ENCODE measurements around the gene TRIM17.

TRIM17 gene

DNA sequence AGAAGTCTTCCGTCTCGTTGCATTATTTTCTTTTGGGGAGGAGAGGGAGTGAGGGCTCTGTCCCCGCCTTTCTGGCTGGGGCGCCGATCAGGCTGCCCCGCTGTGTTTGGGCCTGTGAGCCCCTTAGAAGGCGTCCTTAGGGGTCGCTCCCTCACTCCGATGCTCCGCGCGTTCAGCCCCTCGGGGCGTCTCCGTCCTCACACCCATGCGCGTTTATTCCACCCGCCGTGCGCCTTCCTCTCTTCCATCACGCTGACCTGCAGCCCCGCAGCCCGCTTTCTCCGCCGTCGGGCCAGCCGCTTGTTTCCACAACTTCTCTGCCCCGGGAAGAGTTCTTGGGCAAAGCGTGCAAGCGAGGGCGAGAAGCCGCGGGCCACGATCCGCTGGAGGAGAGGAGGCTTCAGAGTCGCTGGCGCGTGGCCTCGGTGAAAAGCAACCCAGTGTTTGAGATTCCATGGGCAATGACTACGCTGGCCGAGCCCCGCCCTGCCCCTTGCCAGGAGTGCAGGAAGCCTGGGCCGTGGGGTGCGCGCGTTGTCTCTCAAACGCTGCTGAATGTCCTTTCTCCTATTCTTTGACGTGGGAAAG is 37.7 kb downstream of the TRIM17 start:
- DNase-seq (ENCODE audit: low read depth), result no peak
- no peak overlapping the region for H3K4me3 ChIP-seq (ENCODE audit: low read depth, low read length)

DNA sequence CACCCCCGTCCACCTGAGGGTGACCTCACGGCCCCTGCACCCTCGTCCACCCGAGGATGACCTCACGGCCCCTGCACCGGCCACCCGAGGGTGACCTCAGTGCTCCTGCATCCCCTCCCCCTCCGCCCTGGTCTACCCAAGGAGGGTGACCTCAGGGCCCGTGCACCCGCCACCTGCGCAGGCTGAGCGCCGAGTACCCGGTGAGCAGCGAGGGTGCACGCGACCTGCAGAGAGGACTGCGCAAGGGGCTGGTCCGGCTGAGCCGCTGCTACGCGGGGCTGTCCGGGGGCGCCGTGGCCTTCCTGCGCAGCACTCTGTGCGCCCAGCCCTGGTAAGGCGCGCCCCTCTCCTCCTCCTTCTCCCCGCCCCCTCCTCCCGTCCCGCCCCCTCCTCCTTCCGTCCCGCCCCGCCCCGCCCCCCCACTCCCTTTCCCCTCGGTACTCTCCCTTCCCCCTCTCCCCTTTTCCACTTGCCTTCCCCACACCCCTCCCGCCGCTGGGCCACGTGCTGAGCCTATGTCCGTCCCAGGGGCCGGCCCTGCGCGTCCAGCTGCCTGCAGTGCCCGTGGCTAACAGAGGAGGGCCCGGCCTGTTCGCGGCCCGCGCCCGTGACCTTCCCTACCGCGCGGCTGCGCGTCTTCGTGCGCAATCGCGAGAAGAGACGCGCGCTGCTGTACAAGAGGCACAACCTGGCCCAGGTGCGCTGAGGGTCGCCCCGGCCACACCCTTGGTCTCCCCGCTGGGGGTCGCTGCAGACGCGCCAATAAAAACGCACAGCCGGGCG is 38.4 kb downstream of the TRIM17 start:
- H3K4me3 ChIP-seq (ENCODE audit: low read depth, low read length), result no peak overlapping the region
- TF ChIP-seq, protein P1, sequence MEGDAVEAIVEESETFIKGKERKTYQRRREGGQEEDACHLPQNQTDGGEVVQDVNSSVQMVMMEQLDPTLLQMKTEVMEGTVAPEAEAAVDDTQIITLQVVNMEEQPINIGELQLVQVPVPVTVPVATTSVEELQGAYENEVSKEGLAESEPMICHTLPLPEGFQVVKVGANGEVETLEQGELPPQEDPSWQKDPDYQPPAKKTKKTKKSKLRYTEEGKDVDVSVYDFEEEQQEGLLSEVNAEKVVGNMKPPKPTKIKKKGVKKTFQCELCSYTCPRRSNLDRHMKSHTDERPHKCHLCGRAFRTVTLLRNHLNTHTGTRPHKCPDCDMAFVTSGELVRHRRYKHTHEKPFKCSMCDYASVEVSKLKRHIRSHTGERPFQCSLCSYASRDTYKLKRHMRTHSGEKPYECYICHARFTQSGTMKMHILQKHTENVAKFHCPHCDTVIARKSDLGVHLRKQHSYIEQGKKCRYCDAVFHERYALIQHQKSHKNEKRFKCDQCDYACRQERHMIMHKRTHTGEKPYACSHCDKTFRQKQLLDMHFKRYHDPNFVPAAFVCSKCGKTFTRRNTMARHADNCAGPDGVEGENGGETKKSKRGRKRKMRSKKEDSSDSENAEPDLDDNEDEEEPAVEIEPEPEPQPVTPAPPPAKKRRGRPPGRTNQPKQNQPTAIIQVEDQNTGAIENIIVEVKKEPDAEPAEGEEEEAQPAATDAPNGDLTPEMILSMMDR (IDR thresholded peaks at IDR 0.05; ENCODE audit: insufficient read depth, low read depth, low read length, missing control alignments), result peak; percentile 18
- DNase-seq (ENCODE audit: low read depth), result no peak

More for the DNA sequence above, 37.7 kb downstream of the TRIM17 start:
- TF ChIP-seq, protein P1 (IDR thresholded peaks at IDR 0.05; ENCODE audit: insufficient read depth, low read depth, low read length, missing control alignments), result no peak

GRCh38 chr1:228377664-228378089 is 39.0 kb downstream of the TRIM17 start:
- no peak overlapping the region for H3K4me3 ChIP-seq (ENCODE audit: low read depth, low read length)
- TF ChIP-seq, protein P1 (IDR thresholded peaks at IDR 0.05; ENCODE audit: insufficient read depth, low read depth, low read length, missing control alignments), result no peak
- no peak for DNase-seq (ENCODE audit: low read depth)

DNA sequence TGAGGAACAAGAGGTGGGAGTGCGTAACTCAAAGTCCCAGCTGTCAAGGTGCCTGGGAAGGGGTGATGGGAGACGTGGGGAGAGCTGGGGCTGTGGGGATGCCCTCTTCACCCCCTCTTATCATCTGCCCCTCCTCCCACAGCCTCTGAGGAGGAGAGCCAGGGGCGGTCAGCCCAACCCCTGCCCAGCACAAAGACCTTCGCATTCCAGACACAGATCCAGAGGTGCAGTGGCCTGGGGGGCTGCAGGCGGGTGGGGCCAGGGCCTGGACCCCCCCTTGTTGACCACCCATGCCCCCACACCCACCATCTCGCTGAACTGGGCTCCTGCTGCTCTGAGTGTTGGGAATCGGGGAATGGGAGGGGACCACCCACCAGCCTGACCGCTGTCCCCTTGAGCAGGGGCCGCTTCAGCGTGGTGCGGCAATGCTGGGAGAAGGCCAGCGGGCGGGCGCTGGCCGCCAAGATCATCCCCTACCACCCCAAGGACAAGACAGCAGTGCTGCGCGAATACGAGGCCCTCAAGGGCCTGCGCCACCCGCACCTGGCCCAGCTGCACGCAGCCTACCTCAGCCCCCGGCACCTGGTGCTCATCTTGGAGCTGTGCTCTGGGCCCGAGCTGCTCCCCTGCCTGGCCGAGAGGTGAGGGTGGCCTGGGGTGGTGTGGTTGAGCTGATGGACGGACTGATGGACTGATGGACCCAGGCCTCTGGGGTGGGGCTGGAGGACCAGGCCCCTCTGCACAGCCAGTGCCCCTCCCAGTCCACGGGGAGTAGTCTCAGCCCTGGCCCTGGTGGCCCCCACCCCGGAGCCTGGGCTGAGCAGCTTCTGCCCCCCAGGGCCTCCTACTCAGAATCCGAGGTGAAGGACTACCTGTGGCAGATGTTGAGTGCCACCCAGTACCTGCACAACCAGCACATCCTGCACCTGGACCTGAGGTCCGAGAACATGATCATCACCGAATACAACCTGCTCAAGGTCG is 39.7 kb downstream of the TRIM17 start:
- H3K4me3 ChIP-seq (ENCODE audit: low read depth, low read length), result no peak overlapping the region
- DNase-seq (ENCODE audit: low read depth), result no peak
- TF ChIP-seq, protein P1 (IDR thresholded peaks at IDR 0.05; ENCODE audit: insufficient read depth, low read depth, low read length, missing control alignments), result no peak

DNA sequence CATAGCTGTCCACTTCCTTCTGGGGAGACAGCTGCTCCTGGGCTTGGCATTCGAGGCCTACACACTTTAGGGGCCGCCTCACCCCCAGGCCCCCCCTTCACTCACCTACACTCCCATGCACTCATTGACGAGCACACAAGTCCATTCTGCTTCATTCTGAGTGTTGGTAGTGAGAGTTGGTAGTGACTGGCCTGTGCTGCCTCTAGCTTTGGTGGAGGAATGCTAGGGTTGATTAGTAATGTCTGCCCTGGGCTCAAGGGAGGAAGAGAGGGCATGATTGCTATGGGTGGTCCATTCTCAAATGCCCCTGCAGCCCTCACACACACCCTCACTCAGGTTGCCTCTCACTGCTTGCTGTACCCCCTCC is 40.4 kb downstream of the TRIM17 start:
- TF ChIP-seq, protein P1 (IDR thresholded peaks at IDR 0.05; ENCODE audit: insufficient read depth, low read depth, low read length, missing control alignments), result no peak
- DNase-seq (ENCODE audit: low read depth), result no peak
- H3K4me3 ChIP-seq (ENCODE audit: low read depth, low read length), result no peak overlapping the region

GRCh38 chr1:228375578-228376261 is 40.9 kb downstream of the TRIM17 start:
- DNase-seq (ENCODE audit: low read depth), result no peak
- TF ChIP-seq, protein P1 (IDR thresholded peaks at IDR 0.05; ENCODE audit: insufficient read depth, low read depth, low read length, missing control alignments), result no peak
- H3K4me3 ChIP-seq (ENCODE audit: low read depth, low read length), result no peak overlapping the region
